OCI-LY3 (cell line): Measurements from ENCODE around the gene RGS6.

Experiments used
- H2AFZ ChIP-seq: fragments of 200-600, 300-600 bp; shearing (Covaris generic); 2 replicates; pipeline ENCODE4 v1.6.0; 2014; ENCODE audit warnings: antibody characterized with exemption, low read depth, low read length
- H3K27ac ChIP-seq: fragments of 200-600, 300-600 bp; sonication (generic); 2 replicates; pipeline ENCODE4 v1.5.1; 2014; ENCODE audit warnings: mild to moderate bottlenecking, low read length, moderate library complexity, mixed read lengths
- H3K27me3 ChIP-seq: fragments of 200-600, 300-600 bp; sonication (generic); 2 replicates; pipeline ENCODE4 v1.6.1; 2014; ENCODE audit warnings: low read depth, low read length, mixed read lengths
- H3K36me3 ChIP-seq: fragments of 200-600, 300-600 bp; sonication (generic); replicated peaks from 2 replicates; pipeline ENCODE3; 2014; ENCODE audit warnings: low read depth, low read length, mixed read lengths
- H3K4me1 ChIP-seq: fragments of 300-600, 200-600 bp; sonication (generic); 2 replicates; pipeline ENCODE4 v1.6.1; 2014; ENCODE audit warnings: low read length, mixed read lengths
- H3K4me2 ChIP-seq: fragments of 200-600, 300-600 bp; sonication (generic); 2 replicates; pipeline ENCODE4 v1.6.1; 2014; ENCODE audit warnings: low read length, mixed read lengths
- H3K4me3 ChIP-seq: fragments of 300-600, 200-600 bp; sonication (generic); 2 replicates; pipeline ENCODE4 v1.5.1; 2014; ENCODE audit warnings: antibody characterized with exemption, mild to moderate bottlenecking, low read length, moderate library complexity
- H3K79me2 ChIP-seq: fragments of 300-600, 200-600 bp; shearing (Covaris generic); 2 replicates; pipeline ENCODE4 v1.6.1; 2014; ENCODE audit warnings: mild to moderate bottlenecking, low read length, mixed read lengths
- H3K9ac ChIP-seq: fragments of 300-600, 200-600 bp; shearing (Covaris generic); 2 replicates; pipeline ENCODE4 v1.6.0; 2014; ENCODE audit warnings: mild to moderate bottlenecking, low read length, moderate library complexity
- H3K9me3 ChIP-seq: fragments of 200-600, 300-600 bp; shearing (Covaris generic); 2 replicates; pipeline ENCODE4 v1.6.1; 2014; ENCODE audit warnings: low read length, mixed read lengths; ENCODE audit not compliant: insufficient read depth
- H4K20me1 ChIP-seq: fragments of 200-600, 300-600 bp; sonication (generic); 2 replicates; pipeline ENCODE4 v1.6.1; 2016; ENCODE audit warnings: low read length, mixed read lengths; ENCODE audit not compliant: insufficient read depth
- CTCF ChIP-seq: fragments of 200-600, 300-600 bp; sonication (generic); IDR thresholded peaks from 2 replicates; pipeline ENCODE4 v1.5.1; 2014; ENCODE audit warnings: antibody characterized with exemption, low read length, low read depth
- EZH2phosphoT487 ChIP-seq: fragments of 200-600 bp; shearing (Covaris generic); IDR thresholded peaks from 2 replicates; pipeline ENCODE4 v1.6.1; 2018; ENCODE audit warnings: antibody characterized with exemption, mixed run types, low read depth

The RGS6 gene

GRCh38 chr14:72341686-72342085 is 409.5 kb downstream of the RGS6 start:
- Histone ChIP-seq H3K9ac (no peak overlapping the region), H4K20me1 (no peaks in the 10 kb centered on the region), H3K4me2 (no peak overlapping the region), H3K27ac (no peak overlapping the region), H2AFZ (no peak overlapping the region), H3K27me3 (no peaks in the 10 kb centered on the region), H3K4me3 (no peak overlapping the region), H3K9me3 (no peaks in the 10 kb centered on the region), H3K36me3 (no peaks in the 10 kb centered on the region), H3K79me2 (no peaks in the 10 kb centered on the region), H3K4me1 (no peaks in the 10 kb centered on the region)
- TF ChIP-seq CTCF (no peak), EZH2phosphoT487 (no peak)

- Histone ChIP-seq H3K9me3 (no peaks in the 10 kb centered on the region), H3K4me3 (no peak overlapping the region), H3K9ac (no peak overlapping the region), H3K79me2 (no peaks in the 10 kb centered on the region), H4K20me1 (no peaks in the 10 kb centered on the region), H2AFZ (no peak overlapping the region), H3K27me3 (no peaks in the 10 kb centered on the region; the same call in 1 of the 2 replicates), H3K4me1 (no peaks in the 10 kb centered on the region), H3K4me2 (no peak overlapping the region), H3K27ac (no peak overlapping the region), H3K36me3 (no peaks in the 10 kb centered on the region)
- TF ChIP-seq CTCF (no peak), EZH2phosphoT487 (no peak)
Observed at GRCh38 chr14:72347118-72347517, 414.9 kb downstream of the RGS6 start.

- H2AFZ ChIP-seq: no peak overlapping the region
- H3K27me3 ChIP-seq: peaks cover 3% of the 10 kb centered on the region; the same call in 1 of the 2 replicates
- H3K4me1 ChIP-seq: no peaks in the 10 kb centered on the region
- TF ChIP-seq EZH2phosphoT487 (no peak), CTCF (no peak)
- H3K4me2 ChIP-seq: no peak overlapping the region
- H4K20me1 ChIP-seq: no peaks in the 10 kb centered on the region
- H3K9ac ChIP-seq: no peak overlapping the region
- no peaks in the 10 kb centered on the region for H3K9me3 ChIP-seq
- no peaks in the 10 kb centered on the region for H3K36me3 ChIP-seq
- no peak overlapping the region for H3K27ac ChIP-seq
- H3K79me2 ChIP-seq: no peaks in the 10 kb centered on the region
- no peak overlapping the region for H3K4me3 ChIP-seq
Observed at GRCh38 chr14:72350215-72350614, 418.0 kb downstream of the RGS6 start.

- Histone ChIP-seq H3K4me1 (no peaks in the 10 kb centered on the region), H3K9me3 (no peaks in the 10 kb centered on the region), H3K27me3 (peaks cover 3% of the 10 kb centered on the region; the same call in 1 of the 2 replicates), H3K4me2 (no peak overlapping the region), H2AFZ (no peak overlapping the region), H3K4me3 (no peak overlapping the region), H3K27ac (no peak overlapping the region), H4K20me1 (no peaks in the 10 kb centered on the region), H3K36me3 (no peaks in the 10 kb centered on the region), H3K79me2 (no peaks in the 10 kb centered on the region), H3K9ac (no peak overlapping the region)
- no peak for TF ChIP-seq CTCF
Observed at GRCh38 chr14:72352012-72352411, 419.8 kb downstream of the RGS6 start.
